AML-193 (cell line): ENCODE results near the gene CCDC146.
"Not testable (repeated sequence)": the region's sequence is repeated elsewhere in the genome, so short reads cannot be mapped to it uniquely, and the experiment has no call there.

Experiments used
- DNase-seq, 2 experiments: peaks; one replicate each; lab custom pipeline; 2025; lab: John Stamatoyannopoulos, UW

Gene CCDC146, protein sequence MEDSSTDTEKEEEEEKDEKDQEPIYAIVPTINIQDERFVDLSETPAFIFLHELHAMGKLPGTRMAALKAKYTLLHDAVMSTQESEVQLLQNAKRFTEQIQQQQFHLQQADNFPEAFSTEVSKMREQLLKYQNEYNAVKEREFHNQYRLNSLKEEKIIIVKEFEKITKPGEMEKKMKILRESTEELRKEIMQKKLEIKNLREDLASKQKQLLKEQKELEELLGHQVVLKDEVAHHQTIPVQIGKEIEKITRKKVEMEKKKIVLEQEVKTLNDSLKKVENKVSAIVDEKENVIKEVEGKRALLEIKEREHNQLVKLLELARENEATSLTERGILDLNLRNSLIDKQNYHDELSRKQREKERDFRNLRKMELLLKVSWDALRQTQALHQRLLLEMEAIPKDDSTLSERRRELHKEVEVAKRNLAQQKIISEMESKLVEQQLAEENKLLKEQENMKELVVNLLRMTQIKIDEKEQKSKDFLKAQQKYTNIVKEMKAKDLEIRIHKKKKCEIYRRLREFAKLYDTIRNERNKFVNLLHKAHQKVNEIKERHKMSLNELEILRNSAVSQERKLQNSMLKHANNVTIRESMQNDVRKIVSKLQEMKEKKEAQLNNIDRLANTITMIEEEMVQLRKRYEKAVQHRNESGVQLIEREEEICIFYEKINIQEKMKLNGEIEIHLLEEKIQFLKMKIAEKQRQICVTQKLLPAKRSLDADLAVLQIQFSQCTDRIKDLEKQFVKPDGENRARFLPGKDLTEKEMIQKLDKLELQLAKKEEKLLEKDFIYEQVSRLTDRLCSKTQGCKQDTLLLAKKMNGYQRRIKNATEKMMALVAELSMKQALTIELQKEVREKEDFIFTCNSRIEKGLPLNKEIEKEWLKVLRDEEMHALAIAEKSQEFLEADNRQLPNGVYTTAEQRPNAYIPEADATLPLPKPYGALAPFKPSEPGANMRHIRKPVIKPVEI

DNA sequence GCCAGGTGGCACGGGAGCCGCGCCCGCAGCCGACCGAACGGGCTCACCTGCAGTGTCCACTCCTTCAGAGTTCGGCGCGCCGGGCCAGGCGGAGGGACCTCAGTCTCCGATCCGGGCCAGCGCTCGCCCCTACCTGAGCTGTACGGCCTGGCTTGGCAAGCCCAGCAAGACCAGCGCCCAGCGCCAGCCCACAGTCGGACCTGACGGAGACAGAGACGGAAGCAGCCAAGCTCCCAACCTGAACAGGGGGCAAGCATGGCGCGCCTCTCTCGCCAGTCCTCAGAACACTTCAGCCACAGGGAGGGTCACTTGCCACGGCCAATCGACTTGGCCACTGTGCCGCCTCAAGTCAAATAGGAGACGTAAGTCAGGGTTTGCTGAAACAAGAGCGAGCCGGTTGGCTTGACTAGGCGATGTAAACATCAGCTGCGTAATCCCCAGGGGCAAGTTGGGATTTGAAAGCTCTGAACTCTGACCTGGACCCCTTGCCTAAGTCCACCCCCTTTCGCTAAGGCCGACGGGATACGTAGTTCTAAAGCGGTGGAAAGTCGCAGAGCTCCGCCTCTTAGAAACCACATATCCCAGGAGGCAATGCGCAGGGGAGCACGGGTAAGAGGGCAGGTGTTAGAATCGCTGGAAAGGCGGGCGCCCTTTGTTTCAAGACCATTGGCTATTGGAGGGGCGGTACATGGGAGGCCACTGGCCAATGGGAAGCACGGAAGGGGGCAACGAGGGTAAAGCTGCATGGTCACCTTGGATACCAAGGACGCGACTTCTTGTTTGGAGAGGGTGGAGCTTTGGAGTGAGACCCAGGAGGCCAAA is at the start of gene CCDC146:
Gene CCDC146 (plus strand): TSS at position 756 of the 822 bp plus-strand sequence. CDS start 45,054 bp downstream, outside the sequence.
- DNase-seq = peak; percentile 98

DNA sequence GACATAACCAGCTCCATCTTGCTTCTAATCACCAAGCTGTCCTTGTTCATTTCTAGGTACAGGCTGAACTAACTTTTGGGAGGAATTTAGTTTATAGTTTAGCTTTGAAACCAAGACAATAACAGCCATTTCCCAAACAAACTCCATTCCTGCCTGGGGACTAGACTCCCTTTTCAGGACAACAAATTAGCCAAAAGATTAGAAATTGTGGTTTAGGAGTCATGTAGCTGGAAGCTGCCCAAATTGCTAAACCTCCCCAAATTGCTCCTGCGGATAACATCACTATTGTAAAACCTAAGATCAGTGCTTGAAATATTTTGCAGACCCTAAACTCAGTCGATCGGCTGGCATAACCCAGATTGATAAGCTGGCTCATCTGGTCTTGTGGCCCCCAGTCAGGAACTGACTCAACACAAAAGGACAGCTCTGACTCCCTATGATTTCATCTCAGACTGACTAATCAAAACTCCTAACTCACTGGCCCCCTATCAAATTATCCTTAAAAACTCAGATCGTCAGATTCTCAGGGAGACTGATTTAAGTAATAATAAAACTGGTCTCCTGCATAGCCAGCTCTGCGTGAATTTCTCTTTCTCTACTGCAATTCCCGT is 47.5 kb upstream of the CCDC146 start:
- DNase-seq = not testable (repeated sequence)

DNA sequence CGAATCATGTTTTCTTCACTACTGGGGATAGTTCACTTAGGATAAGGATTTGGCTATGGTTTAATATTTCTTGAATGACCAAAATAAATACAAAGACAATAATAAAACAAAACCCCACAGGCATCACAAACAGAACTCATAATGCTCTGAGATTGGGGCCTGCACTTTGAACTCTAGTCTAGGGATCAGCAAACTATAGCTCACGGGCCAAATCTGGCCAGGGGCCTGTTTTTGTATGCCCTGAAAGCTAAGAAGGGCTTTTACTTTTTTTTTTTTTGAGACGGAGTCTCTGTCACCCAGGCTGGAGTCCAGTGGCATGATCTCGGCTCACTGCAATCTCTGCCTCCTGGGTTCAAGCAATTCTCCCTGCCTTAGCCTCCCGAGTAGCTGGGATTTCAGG is 45.4 kb upstream of the CCDC146 start:
- not testable (repeated sequence) for DNase-seq

DNA sequence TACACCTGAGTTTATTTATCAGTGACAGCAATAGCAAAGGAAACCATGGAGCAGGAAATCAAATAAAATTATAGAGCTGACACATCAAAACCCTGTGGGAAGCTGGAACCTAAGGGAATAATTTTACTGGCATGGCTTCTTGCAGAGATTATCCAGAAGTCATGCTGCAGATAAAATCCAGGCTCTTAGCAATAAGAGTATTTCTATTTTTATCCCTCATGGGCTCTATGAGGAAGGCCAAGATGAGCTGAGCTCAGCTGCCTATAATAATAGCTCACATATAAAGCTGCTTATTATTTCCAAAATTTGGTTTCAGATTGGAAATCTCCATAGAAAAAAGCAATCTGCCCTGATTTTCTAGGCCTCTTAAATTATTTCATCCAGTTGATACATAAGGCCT is 43.3 kb upstream of the CCDC146 start:
- not testable (repeated sequence) for DNase-seq

DNA sequence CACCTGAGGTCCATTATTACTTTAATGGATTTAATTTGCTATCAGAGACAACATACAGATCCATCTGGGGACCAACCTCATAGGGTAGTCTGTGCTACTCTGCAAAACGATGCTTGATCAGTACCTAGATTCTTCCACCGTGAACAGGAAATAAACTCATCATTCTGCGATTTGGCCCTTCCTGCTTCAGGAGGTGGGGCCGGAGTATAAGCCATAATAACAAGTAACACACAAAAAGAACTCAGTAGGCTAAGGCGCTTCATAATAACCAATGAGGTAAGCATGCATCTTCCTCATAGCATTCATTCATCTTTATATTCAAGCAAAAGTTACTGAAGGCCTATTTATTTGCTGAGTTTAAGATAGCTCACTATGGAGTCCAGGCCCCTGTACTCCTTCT is 42.8 kb upstream of the CCDC146 start:
- DNase-seq = not testable (repeated sequence)

DNA sequence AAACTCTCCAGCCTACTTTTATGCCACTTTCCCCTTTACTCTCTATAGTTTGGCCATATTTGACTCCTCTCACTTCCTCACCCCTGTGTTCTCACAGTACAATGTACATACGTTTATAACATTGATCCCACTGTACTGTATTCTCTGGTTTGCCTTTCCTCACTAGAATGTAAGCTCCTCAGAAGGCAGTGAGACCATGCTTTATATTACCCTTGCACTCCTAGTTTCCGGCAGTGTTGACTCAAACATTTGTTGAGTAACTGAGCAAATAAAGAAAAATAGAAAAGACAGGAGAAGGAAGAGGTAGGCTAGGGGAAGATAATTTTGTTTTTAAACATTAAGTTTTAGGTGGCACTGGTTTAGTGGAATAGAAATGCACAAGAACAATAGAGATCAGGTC is 42.2 kb upstream of the CCDC146 start:
- DNase-seq = not testable (repeated sequence)

DNA sequence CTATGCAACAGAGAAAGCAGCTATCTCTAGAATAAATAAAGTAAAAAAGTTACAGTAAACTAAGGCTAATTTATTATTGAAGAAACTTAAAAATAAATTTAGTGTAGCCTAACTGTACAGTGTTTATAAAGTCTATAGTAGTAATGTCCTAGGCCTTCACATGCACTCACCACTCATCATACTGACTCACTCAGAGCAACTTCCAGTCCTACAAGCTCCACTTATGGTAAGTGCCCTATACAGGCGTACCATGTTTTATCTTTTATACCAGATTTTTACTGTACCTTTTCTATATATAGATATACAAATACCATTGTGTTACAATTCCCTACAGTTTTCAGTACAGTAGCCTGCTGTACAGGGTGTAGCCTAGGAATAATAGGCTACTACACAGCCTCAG is 40.2 kb upstream of the CCDC146 start:
- not testable (repeated sequence) for DNase-seq

DNA sequence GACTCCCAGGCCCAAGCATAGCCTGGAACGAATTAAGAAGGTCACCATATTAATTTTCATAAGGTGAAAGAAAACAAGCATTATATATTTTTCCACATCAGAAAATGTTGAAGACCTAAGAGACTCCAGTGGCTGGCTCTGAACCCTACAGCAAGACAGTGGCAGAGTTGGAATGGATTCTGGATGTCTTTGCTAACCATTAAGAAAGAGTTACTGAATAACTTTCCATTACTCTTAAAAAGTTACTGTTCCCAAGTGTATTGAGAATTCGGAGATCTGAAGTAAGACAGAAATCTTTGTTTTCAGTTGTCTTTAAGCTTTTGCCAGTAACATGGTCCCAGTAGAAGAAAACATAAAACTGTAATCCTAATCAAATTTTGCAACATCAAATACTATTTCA is 30.1 kb upstream of the CCDC146 start:
- DNase-seq = not testable (repeated sequence)

DNA sequence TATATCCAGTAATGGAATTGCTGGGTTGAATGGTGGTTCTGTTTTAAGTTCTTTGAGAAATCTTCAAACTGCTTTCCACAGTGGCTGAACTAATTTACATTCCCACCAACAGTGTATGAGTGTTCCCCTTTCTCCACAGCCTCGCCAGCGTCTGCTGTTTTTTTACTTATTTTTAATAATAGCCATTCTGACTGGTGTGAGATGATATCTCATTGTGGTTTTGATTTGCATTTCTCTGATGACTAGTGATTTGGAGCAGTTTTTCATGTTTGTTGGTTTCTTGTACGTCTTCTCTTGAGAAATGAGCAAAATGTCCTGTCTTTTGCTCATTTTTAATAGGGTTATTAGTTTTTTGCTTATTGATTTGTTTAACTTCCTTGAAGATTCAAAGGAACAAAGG is 21.9 kb upstream of the CCDC146 start:
- not testable (repeated sequence) for DNase-seq

DNA sequence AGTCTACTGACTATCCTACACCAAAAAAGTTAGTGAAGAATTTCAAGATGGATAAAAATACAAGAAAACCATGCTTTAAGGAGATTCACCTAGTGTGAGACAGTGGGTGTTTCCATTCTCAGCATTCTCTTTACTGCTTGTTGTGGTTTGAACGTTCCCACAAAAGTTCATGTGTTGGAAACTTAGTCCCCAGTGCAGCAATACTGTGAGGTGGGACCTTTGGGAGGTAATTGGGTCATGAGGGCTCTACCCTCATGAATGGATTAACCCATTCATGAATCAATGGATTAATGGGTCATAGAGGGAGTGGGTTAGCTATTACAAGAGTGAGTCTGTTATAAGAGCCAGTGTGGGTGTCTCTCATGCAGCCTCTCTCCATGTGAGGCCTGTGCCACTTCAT is 21.2 kb upstream of the CCDC146 start:
- not testable (repeated sequence) for DNase-seq

DNA sequence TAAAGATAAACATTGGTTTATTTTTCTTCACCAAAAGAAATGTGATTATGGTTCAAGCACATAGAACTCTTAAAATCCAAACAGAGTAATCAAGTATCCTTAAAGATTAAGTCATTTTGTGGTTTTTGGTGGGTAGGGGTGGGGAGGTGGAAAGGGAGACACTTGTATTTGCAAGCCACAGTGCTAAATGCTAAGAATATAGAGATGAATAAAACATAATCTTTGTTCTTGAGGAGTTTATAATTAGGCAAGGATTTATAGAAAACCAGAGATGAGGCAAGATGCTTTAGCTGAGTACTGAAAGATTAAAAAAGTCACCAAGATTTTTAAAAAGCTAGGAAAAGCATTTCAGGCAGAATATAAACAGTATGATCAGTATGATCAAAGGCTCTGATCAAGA is 19.7 kb upstream of the CCDC146 start:
- DNase-seq = not testable (repeated sequence)

DNA sequence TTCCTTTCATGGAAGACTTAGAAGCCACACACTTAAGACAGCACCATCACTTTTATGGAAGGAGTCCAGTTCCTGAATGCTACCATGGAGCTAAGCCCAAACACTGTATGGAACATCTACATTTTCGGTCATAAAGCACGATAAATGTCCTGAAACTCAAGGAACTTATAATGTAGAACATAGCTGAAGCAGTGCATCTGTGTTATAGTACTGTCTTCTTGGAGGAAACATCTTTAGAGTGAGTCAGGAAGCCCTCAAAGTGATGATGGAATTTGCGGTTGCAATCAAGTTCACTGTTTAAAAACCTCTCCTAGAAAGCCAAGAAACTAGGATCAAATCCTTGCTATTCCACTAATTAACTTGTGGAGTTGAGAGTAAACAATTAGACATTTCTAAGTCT is 16.5 kb upstream of the CCDC146 start:
- not testable (repeated sequence) for DNase-seq

DNA sequence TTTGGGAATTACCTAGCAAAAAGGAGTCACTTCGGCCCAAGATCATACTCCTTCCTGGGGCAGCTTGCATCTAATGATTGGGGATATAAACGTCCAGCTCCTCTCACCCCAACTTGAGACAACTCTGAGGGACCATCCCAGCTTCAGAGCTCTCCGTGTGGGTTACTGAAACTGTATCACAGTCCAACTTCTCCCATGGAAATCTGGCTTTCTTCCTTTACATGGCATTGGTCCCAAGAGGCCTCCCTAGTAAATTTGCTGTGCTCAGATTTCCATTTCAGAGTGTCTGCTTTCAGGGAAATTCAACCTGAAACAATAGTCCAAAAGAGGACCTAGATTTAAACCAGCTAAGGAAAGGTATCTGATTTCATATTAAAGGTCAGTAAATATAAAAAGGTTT is 14.8 kb upstream of the CCDC146 start:
- not testable (repeated sequence) for DNase-seq

DNA sequence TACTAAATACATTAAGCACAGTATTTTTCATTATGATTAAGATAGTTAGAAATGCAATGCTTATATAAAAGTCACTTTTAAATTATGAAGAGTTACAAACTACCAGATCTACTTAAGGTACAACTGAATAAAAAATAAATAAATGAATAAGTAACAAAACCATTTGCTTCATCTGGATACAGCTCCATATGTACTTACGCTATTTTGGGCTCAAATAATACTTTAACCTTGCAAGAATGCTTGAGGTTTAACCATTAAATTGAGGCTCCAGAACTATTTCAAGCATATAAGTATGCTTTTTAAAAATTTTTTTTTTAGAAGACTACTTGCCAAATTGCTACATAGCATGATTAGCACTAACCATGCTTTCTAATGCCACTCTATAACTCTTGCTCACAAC is 14.1 kb upstream of the CCDC146 start:
- DNase-seq = not testable (repeated sequence)

DNA sequence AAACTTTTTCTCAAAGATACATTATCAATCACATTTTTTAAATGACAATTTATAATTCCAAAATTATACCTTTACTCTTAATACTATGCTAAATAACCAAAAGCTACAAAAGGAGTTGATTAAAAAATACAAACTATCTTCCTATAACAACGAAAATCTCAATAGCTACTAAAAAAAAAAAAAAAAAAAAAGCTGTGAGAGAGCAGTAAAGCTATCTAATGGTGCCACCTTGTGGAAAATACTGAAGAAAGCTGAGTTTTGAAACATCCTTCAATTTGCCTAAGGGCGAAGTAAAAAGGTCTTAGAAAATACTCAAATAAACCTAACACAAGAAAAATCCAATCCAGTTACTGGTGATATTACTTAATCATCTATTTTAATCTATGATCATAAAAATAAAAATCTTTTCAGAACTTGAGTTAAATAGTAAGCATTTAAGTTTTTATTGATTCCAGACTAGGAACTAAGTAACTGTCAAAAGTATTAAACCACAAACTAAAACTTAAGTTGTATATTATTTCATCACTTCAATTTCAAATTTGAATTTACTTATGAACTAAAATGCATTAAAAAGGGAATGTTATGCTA is 9.6 kb upstream of the CCDC146 start:
- DNase-seq = peak in 1 of 2 experiments; percentile 8

DNA sequence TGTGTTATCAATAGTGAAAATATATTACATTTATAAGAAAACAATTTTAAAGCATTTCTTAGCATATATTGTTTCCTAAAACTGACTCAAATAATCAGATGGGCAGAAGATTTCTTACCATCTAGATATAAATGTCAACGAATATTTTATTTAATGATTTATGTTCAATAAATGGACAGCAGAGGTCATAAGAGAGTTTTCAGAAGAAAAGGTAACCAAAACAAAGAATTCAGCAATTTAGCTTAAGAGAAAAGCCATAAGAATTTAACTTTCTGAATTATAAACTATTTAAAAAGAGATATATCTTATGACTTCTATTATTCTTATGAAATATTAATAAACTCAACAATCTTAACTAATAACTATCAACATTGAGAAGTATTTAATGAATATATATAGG is 3.1 kb downstream of the CCDC146 start:
- DNase-seq = peak; percentile 34 to 47

DNA sequence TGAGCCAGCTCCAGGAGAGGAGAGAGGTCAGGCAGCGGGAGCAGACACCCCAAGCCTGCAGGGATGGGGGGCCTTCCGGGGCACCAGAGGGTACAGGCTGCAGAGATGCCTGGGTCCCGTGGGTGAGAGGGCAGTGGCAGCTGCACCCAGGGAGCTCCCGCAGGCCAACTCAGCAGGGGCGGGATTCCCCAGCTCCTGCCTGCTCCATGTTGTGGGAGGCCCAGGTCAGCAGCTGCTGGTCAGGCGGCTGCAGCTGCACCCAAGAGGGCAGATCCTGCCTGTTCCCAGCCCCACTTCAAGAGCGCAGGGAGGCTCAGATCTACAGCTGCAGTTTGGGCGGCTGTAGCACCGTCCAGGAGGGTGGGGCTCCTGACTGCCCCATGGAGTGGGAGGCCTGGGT is 4.6 kb downstream of the CCDC146 start:
- not testable (repeated sequence) for DNase-seq

DNA sequence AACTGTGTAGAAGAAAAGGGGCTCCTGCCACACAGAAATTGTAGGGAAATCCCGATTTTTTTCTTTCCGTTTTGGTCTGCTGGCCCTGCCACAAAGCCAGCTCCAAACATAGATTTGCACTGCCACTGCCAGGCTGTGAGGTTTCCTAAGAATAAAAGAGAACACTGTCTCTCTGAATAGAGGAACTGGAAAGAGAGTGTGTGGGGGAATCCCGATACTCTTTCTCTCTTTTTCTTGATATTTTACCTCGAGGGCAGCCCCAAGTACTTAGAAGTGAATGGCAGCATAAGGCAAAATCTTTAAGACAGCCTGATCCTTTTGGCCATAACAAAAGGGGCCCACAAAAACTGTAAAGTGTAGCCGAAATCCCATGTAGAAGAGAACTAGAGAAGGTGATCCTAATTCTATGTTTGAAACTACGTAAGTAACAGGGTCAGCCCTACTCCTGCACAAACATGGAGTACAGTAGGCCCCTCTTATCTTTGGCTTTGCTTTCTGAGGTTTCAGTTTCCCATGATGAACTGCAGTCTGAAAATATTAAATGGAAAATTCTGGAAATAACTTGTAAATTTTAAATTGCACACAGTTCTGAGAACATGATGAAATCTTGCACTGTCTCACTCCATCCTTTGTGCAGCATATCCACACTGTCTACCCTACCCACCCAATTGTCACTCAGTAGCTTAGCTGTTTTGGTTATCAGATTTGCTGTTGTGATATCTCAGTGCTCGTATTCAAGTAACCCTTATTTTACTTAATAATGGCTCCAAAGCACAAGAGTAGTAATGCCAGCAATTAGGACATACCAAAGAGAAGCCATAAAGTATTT is 6.4 kb downstream of the CCDC146 start:
- peak; percentile 35 to 55 for DNase-seq

DNA sequence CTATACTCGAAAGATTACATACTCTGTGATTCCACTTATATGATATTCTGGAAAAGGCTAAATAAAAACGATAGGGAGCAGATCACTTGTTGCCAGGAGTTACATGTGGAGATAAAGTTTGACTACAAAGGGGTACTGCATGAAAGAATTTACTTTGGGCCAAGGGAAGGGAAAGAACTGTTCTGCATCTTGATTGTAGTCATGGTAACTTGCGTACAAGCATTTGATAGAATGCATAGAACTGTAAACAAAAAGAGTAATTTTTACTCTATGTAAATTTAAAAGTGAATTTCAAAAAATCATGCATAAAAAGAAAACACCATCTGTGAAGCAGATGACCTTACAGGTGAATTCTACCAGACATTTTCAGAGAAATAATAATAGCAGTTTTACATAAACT is 9.4 kb downstream of the CCDC146 start:
- DNase-seq = not testable (repeated sequence)

DNA sequence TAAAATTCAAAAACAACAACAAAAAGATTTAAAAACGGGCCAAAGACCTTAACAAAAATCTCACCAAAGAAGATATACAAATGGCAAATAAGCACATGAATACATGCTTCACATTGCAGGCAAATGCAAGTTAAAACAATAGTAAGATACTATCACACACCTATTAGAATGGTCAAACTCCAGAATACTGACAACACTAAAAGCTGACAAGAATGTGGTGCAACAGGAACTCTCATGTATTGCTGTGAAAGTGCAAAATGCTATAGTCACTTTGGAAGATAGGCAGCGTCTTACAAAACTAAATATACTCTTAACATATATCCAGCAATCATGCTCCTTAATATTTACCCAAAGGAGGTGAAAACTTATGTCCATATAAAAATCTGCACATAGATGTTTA is 16.3 kb downstream of the CCDC146 start:
- DNase-seq = not testable (repeated sequence)
